ENCODE measurements around the gene ENPP3.

Gene ENPP3

DNA sequence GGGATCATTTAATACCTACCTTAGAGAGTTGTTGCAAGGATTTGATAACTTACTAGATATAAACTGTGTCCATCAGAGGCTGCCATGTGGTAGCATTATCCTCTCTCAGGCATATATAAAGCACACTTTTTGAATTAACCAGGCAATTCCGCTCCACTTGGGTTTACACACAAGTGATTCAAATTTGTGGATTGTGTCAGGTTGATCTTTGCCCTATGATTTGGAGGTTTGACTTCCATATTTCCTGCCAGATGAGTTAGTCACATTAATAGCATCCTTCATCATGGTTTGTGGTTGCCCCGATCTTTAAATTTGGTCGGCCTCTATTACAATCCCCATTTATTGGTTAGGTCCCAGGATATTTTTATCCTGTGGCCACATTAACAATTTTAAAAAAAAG, 118.5 kb downstream of the ENPP3 start:
- no peak overlapping the region for H3K9ac ChIP-seq (ENCODE audit: low read length)
- H2AFZ ChIP-seq (ENCODE audit: low read depth, low read length, severe bottlenecking) = no peak overlapping the region
- no peaks in the 10 kb centered on the region for H3K36me3 ChIP-seq (ENCODE audit: low read length)
- no peaks in the 10 kb centered on the region for H3K9me3 ChIP-seq (ENCODE audit: insufficient read depth, low read length)
- no peak overlapping the region for H3K4me3 ChIP-seq (ENCODE audit: insufficient read depth, low read length, poor library complexity, severe bottlenecking)
- no peak overlapping the region for H3K4me2 ChIP-seq (ENCODE audit: low read depth, low read length, poor library complexity, severe bottlenecking)
- TF ChIP-seq EZH2phosphoT487 (conservative IDR thresholded peaks at IDR 0.05; ENCODE audit: low read length) = no peak
- TF ChIP-seq, protein P1, sequence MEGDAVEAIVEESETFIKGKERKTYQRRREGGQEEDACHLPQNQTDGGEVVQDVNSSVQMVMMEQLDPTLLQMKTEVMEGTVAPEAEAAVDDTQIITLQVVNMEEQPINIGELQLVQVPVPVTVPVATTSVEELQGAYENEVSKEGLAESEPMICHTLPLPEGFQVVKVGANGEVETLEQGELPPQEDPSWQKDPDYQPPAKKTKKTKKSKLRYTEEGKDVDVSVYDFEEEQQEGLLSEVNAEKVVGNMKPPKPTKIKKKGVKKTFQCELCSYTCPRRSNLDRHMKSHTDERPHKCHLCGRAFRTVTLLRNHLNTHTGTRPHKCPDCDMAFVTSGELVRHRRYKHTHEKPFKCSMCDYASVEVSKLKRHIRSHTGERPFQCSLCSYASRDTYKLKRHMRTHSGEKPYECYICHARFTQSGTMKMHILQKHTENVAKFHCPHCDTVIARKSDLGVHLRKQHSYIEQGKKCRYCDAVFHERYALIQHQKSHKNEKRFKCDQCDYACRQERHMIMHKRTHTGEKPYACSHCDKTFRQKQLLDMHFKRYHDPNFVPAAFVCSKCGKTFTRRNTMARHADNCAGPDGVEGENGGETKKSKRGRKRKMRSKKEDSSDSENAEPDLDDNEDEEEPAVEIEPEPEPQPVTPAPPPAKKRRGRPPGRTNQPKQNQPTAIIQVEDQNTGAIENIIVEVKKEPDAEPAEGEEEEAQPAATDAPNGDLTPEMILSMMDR (IDR thresholded peaks at IDR 0.05; ENCODE audit: insufficient read depth, low read length, poor library complexity, severe bottlenecking) = no peak
- H3K9me2 ChIP-seq (replicated peaks; ENCODE audit: insufficient read depth, low read length) = no peaks in the 10 kb centered on the region
- H3K27ac ChIP-seq (ENCODE audit: low read depth, low read length) = no peak overlapping the region
- H3K79me2 ChIP-seq (ENCODE audit: insufficient read depth, low read length) = no peaks in the 10 kb centered on the region
- no peaks in the 10 kb centered on the region for H3K27me3 ChIP-seq (ENCODE audit: low read length)
- no peaks in the 10 kb centered on the region for H3F3A ChIP-seq (ENCODE audit: insufficient read depth)
- no peaks in the 10 kb centered on the region for H4K20me1 ChIP-seq (ENCODE audit: low read depth, low read length)

- Histone ChIP-seq H3K9me3 (ENCODE audit: insufficient read depth, low read length) (no peaks in the 10 kb centered on the region), H3K4me2 (ENCODE audit: low read depth, low read length, poor library complexity, severe bottlenecking) (no peak overlapping the region), H4K20me1 (ENCODE audit: low read depth, low read length) (no peaks in the 10 kb centered on the region), H3K36me3 (ENCODE audit: low read length) (no peaks in the 10 kb centered on the region), H3K9me2 (replicated peaks; ENCODE audit: insufficient read depth, low read length) (no peaks in the 10 kb centered on the region), H3K27me3 (ENCODE audit: low read length) (no peaks in the 10 kb centered on the region), H3K4me3 (ENCODE audit: insufficient read depth, low read length, poor library complexity, severe bottlenecking) (no peak overlapping the region), H3K9ac (ENCODE audit: low read length) (no peak overlapping the region), H3K27ac (ENCODE audit: low read depth, low read length) (no peak overlapping the region), H2AFZ (ENCODE audit: low read depth, low read length, severe bottlenecking) (no peak overlapping the region), H3K79me2 (ENCODE audit: insufficient read depth, low read length) (no peaks in the 10 kb centered on the region), H3F3A (ENCODE audit: insufficient read depth) (no peaks in the 10 kb centered on the region)
- TF ChIP-seq, protein P1 (IDR thresholded peaks at IDR 0.05; ENCODE audit: insufficient read depth, low read length, poor library complexity, severe bottlenecking) = no peak
- no peak for TF ChIP-seq EZH2phosphoT487 (conservative IDR thresholded peaks at IDR 0.05; ENCODE audit: low read length)
These were observed 118.9 kb downstream of the ENPP3 start for GRCh38 chr6:131756039-131756438.

GRCh38 chr6:131758920-131759319, 121.8 kb downstream of the ENPP3 start:
- TF ChIP-seq, protein P1 (IDR thresholded peaks at IDR 0.05; ENCODE audit: insufficient read depth, low read length, poor library complexity, severe bottlenecking) = no peak
- TF ChIP-seq EZH2phosphoT487 (conservative IDR thresholded peaks at IDR 0.05; ENCODE audit: low read length) = no peak
- no peaks in the 10 kb centered on the region for H3K9me3 ChIP-seq (ENCODE audit: insufficient read depth, low read length)
- H3F3A ChIP-seq (ENCODE audit: insufficient read depth) = no peaks in the 10 kb centered on the region

More at GRCh38 chr6:131758920-131759319, 121.8 kb downstream of the ENPP3 start:
- Histone ChIP-seq H3K27me3 (ENCODE audit: low read length) (no peaks in the 10 kb centered on the region), H3K9me2 (replicated peaks; ENCODE audit: insufficient read depth, low read length) (no peaks in the 10 kb centered on the region), H2AFZ (ENCODE audit: low read depth, low read length, severe bottlenecking) (no peak overlapping the region), H3K36me3 (ENCODE audit: low read length) (no peaks in the 10 kb centered on the region), H3K4me3 (ENCODE audit: insufficient read depth, low read length, poor library complexity, severe bottlenecking) (no peak overlapping the region), H3K79me2 (ENCODE audit: insufficient read depth, low read length) (no peaks in the 10 kb centered on the region), H3K4me2 (ENCODE audit: low read depth, low read length, poor library complexity, severe bottlenecking) (no peak overlapping the region), H3K9ac (ENCODE audit: low read length) (no peak overlapping the region), H3K27ac (ENCODE audit: low read depth, low read length) (no peak overlapping the region), H4K20me1 (ENCODE audit: low read depth, low read length) (no peaks in the 10 kb centered on the region)
